NT2/D1 (cell line): Measurements from ENCODE around the gene LMOD3.

Experiments
- DNase-seq: peaks from one replicate; pipeline ENCODE4 v3.0.0-alpha.2; 2011; ENCODE audit warnings: low read depth, low spot score
- H3K27me3 ChIP-seq: 2 replicates; pipeline ENCODE4 v1.6.0; 2011; ENCODE audit warnings: mild to moderate bottlenecking; ENCODE audit not compliant: insufficient read length, insufficient read depth
- H3K36me3 ChIP-seq: 2 replicates; pipeline ENCODE4 v1.6.1; 2011; ENCODE audit warnings: mild to moderate bottlenecking, low read length, mixed read lengths; ENCODE audit not compliant: insufficient read depth, insufficient read length
- H3K4me1 ChIP-seq: 2 replicates; pipeline ENCODE4 v1.5.1; 2011; ENCODE audit not compliant: insufficient read depth, insufficient read length
- H3K4me3 ChIP-seq: 2 replicates; pipeline ENCODE4 v1.5.1; 2011; ENCODE audit warnings: low read depth; ENCODE audit not compliant: insufficient read length
- H3K9ac ChIP-seq: 2 replicates; pipeline ENCODE4 v1.6.0; 2011; ENCODE audit warnings: low read depth; ENCODE audit not compliant: insufficient read length
- H3K9me3 ChIP-seq: 2 replicates; pipeline ENCODE4 v1.5.1; 2011; ENCODE audit warnings: mild to moderate bottlenecking, low read length; ENCODE audit not compliant: insufficient read depth
- SUZ12 ChIP-seq: IDR thresholded peaks from 2 replicates; pipeline ENCODE4 v1.6.1; 2011; ENCODE audit not compliant: insufficient read length, insufficient read depth; ENCODE audit errors: extremely low read depth
- YY1 ChIP-seq: IDR thresholded peaks from 2 replicates; pipeline ENCODE4 v1.6.1; 2011; ENCODE audit not compliant: insufficient read length, insufficient read depth
- ZNF274 ChIP-seq: IDR thresholded peaks from 2 replicates; pipeline ENCODE4 v1.6.1; 2011; ENCODE audit warnings: mild to moderate bottlenecking, low read depth, low read length

LMOD3 gene

DNA sequence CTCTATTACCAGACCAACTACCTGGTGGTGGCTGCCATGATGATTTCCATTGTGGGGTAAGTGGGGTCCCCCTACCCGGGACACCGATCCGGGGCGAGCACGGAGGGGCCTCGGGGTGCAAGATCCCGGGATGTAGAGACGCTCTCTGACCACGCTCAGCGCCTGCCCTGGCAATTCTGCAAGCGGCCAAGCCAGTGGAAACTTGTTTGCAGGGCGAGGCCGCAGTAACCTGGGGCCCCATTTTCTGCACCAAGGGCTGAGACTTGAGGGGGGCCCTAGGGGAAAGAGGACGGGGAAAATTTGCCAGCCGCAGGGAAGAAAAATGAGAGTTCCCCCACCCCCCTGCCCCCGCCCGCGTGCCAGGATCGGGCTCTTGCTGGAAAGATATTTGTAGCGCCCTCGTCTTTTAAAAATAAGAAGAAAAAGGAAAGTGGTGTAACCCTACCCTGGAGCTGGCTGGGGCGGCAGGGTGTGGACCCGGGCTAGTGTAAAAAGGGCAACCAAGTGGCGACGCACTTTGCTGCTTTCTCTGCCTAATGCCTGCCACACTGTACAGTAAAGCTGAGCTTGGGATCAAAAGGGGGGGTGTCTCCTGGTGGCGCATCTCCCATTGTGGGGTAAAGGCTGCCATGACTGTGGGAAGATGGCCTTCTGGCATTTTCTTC lies 37.1 kb downstream of the LMOD3 start:
- Histone ChIP-seq H3K4me1 (no peaks in the 10 kb centered on the region), H3K9ac (peak overlapping the region; percentile 81), H3K27me3 (no peaks in the 10 kb centered on the region), H3K9me3 (no peaks in the 10 kb centered on the region), H3K4me3 (peak overlapping the region; percentile 82), H3K36me3 (peaks cover 5% of the 10 kb centered on the region)
- no peak for DNase-seq
- no peak for TF ChIP-seq YY1
- TF ChIP-seq ZNF274 = no peak

DNA sequence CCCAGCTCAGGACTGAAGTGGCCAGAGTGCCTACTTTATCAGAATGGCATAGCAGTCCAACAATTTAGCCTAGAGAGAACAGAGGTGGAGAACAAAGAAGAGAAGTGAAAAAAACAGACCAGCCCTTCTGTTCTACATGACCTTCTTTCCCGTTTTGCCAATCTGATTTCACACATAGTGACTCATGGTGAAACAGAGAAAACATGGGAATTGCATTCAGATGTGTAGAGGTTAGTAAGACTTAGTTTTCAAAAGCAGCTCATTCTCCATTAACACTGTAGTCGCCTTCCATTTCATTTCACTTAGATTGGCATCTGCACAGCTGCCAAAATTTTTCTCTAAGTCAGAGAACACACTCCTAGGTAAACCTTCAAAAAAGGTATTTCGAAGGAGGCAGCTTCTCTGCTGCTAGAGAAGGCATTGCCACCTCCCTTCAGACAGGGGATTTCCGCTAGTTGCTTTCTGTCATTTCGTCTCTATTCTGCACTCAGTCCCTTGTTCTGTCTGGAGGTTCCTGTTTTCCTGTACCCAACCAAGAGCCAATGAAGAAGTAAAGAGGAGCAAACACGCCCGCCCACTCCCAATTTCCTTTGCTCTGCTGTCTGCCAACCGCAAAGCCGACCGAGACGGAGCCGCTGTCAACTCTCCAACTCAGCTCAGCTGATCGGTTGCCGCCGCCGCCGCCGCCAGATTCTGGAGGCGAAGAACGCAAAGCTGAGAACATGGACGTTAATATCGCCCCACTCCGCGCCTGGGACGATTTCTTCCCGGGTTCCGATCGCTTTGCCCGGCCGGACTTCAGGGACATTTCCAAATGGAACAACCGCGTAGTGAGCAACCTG lies 37.8 kb downstream of the LMOD3 start, which contains the start of gene ARL6IP5:
Gene ARL6IP5 (plus strand): TSS at position 612 of the 842 bp plus-strand sequence. CDS start 111 bp downstream, at position 723.
- Histone ChIP-seq H3K27me3 (no peaks in the 10 kb centered on the region), H3K4me1 (no peaks in the 10 kb centered on the region), H3K36me3 (peaks cover 5% of the 10 kb centered on the region), H3K9me3 (no peaks in the 10 kb centered on the region), H3K9ac (peak within 1 kb of the TSS; percentile 81), H3K4me3 (peak within 1 kb of the TSS; percentile 82)
- TF ChIP-seq YY1 (peak; percentile 33), ZNF274 (no peak)
- DNase-seq = peak; percentile 74

- DNase-seq = no peak
- Histone ChIP-seq H3K4me1 (no peaks in the 10 kb centered on the region), H3K4me3 (no peak overlapping the region), H3K9ac (no peak overlapping the region), H3K9me3 (no peaks in the 10 kb centered on the region), H3K27me3 (no peaks in the 10 kb centered on the region), H3K36me3 (peaks cover 6% of the 10 kb centered on the region)
- TF ChIP-seq SUZ12 (no peak), ZNF274 (no peak), YY1 (no peak)
These were observed 39.6 kb downstream of the LMOD3 start for GRCh38 chr3:69082805-69083204.

DNA sequence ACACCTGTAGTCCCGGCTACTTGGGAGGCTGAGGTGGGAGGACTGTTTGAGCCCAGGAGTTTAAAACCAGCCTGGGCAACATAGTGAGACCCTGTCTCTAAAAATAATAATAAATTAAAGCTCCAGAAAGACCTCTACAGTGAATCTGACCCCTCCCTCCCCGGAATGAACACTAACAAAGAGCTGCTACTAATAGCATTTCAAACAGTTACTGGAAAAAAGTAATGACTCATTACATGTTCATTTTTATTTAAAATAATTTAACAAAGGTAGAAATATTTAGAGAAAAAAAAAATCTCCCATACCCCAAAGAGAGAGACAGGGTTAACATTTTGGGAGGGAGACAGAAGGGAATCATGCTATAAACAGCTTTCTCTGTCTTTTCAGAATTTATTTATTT lies 40.0 kb downstream of the LMOD3 start:
- no peak overlapping the region for H3K9ac ChIP-seq
- DNase-seq = no peak
- H3K4me1 ChIP-seq = no peaks in the 10 kb centered on the region
- H3K4me3 ChIP-seq = no peak overlapping the region
- H3K9me3 ChIP-seq = no peaks in the 10 kb centered on the region
- H3K36me3 ChIP-seq = peaks cover 6% of the 10 kb centered on the region
- no peaks in the 10 kb centered on the region for H3K27me3 ChIP-seq
- TF ChIP-seq YY1 = no peak
- TF ChIP-seq SUZ12 = no peak
- TF ChIP-seq ZNF274 = no peak

DNA sequence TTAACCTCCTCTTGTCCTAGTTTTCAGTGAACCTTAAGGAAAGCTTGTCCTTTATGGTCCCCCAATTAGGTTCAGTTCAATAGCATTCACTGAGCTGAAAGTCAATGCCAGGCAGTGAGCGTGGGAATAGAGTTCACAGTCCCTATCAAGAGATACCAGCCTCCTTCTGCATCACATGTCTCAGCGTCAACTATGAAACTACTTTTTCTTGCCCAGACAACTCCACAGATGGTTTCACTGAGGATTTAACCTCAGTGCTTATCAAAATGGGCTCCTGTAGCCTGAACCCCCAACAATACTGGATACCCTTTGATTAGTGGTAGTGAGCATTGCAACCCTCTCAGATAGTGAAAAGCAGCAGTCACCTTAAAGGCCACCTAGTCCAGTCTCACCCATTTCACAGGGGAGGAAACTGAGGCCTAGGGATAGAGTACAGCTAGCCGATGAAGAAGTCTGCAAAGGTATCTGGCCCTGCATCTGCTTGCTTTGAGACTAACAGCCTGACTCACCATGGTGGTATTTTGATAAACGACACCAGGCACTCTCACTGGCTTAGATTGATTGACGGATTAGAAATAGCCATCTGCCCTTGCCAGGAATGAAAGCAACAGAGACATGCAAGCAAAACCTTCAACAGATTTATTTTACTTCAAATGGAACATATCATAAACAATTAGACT lies 40.7 kb downstream of the LMOD3 start:
- no peaks in the 10 kb centered on the region for H3K27me3 ChIP-seq
- H3K9ac ChIP-seq = no peak overlapping the region
- TF ChIP-seq SUZ12 (no peak), YY1 (no peak), ZNF274 (no peak)
- H3K4me3 ChIP-seq = no peak overlapping the region
- peaks cover 7% of the 10 kb centered on the region for H3K36me3 ChIP-seq
- no peak for DNase-seq
- H3K4me1 ChIP-seq = no peaks in the 10 kb centered on the region
- H3K9me3 ChIP-seq = no peaks in the 10 kb centered on the region

- TF ChIP-seq YY1 = peak; percentile 78
- TF ChIP-seq ZNF274 = no peak
- TF ChIP-seq SUZ12 = no peak
- Histone ChIP-seq H3K36me3 (peaks cover 17% of the 10 kb centered on the region), H3K9ac (peak within 1 kb of the TSS; percentile 94), H3K27me3 (no peaks in the 10 kb centered on the region), H3K4me1 (no peaks in the 10 kb centered on the region), H3K9me3 (no peaks in the 10 kb centered on the region), H3K4me3 (peak within 1 kb of the TSS; percentile 76)
- DNase-seq = peak; percentile 85
These were observed 42.0 kb downstream of the LMOD3 start, which contains the start of gene UBA3 for GRCh38 chr3:69080233-69080920. UBA3 (minus strand) TSS chr3:69080365; CDS start chr3:69080353, 12 bp downstream.
